Lower leg skin (tissue), 3 donors: ENCODE data around the gene OCIAD1.

ENCODE experiments used
- POLR2A ChIP-seq, 2 donors: fragments of 450-650 bp; IDR thresholded peaks; one replicate each; pipeline ENCODE4 v1.6.1; 2016 to 2017; ENCODE audit warnings: antibody characterized with exemption in 2 of 2, mild to moderate bottlenecking in 1 of 2, moderate library complexity in 1 of 2
- TF ChIP-seq, protein P1 (sequence below), 3 donors: fragments of 450-650 bp; IDR thresholded peaks; one replicate each; pipeline ENCODE4 v1.5.1; 2016; ENCODE audit warnings: antibody characterized with exemption in 3 of 3, mild to moderate bottlenecking in 3 of 3, moderate library complexity in 2 of 3

DNA sequence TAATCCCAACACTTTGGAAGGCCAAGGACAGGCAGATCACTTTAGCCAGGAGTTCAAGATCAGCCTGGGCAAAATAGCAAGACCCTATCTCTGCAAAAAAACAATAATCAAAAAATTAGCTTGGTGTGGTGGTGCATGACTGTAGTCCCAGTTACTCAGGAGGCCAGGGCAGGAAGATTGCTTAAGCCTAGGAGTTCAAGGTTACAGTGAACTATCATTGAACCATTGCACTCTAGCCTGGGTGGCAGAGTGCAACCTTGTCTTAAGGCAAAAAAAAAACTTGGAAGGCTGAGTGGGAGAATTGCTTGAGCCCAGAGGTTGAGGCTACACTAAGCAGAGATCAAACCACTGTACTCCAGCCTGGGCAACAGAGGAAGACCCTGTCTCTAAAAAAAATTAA, 45.6 kb upstream of the OCIAD1 start:
- TF ChIP-seq, protein P1, sequence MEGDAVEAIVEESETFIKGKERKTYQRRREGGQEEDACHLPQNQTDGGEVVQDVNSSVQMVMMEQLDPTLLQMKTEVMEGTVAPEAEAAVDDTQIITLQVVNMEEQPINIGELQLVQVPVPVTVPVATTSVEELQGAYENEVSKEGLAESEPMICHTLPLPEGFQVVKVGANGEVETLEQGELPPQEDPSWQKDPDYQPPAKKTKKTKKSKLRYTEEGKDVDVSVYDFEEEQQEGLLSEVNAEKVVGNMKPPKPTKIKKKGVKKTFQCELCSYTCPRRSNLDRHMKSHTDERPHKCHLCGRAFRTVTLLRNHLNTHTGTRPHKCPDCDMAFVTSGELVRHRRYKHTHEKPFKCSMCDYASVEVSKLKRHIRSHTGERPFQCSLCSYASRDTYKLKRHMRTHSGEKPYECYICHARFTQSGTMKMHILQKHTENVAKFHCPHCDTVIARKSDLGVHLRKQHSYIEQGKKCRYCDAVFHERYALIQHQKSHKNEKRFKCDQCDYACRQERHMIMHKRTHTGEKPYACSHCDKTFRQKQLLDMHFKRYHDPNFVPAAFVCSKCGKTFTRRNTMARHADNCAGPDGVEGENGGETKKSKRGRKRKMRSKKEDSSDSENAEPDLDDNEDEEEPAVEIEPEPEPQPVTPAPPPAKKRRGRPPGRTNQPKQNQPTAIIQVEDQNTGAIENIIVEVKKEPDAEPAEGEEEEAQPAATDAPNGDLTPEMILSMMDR (IDR thresholded peaks at IDR 0.05): no peak
- no peak for TF ChIP-seq POLR2A (IDR thresholded peaks at IDR 0.05)
